ENCODE data around the gene IL4. TPM values are rescaled to one million over a fixed set of nuclear protein-coding genes. Genes with fewer than 3 reads are reported as not detected.

IL4 gene
- total RNA-seq, 1 experiment from 2014 or later, result not detected

DNA sequence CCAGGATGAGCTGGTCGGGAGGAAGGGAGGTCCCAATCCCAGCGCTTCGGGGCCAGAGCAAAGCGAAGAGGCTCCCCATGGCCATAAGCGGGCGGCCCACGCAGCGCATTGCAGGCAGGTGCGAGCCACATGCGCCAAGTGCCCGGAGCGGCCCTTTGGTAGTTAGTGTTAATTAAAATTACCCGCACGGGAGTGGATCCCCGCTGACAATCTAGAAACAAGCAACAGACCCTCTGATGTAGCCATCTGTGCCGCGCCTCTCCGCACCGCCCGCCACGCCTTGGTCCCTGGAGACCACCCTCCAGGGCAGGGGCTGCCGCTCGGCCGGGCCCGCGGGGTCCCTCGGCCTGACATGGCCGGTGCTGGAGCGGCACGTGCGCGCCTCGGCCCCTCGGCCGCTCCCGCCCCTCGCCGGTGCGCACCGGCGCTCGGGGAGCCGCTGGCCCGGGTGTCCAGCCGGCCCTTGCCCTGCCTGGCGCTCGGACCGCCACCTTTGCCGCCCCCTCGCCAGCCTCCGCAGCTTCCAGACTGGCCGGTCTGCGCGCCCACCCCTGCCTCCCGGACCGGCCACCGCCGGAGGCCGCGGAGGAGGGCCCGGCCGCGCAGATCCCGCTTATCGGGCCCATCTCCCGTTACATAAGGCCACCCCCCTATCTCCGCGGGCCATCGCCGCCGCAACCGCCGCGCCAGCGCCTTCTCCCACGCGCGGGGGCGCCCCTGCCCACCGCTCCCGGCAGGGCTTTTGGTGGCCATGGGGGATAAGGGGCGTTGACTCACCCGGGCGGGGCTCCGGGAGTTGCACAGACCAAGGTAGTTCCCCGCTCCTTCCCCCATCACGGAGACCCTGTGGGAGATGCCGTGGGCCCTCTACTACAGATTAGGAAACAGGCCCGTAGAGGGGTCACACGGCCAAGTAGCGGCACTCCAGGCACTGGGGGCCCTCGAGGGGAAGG is 17.7 kb upstream of the IL4 start (continued):
- TF ChIP-seq, protein P1, sequence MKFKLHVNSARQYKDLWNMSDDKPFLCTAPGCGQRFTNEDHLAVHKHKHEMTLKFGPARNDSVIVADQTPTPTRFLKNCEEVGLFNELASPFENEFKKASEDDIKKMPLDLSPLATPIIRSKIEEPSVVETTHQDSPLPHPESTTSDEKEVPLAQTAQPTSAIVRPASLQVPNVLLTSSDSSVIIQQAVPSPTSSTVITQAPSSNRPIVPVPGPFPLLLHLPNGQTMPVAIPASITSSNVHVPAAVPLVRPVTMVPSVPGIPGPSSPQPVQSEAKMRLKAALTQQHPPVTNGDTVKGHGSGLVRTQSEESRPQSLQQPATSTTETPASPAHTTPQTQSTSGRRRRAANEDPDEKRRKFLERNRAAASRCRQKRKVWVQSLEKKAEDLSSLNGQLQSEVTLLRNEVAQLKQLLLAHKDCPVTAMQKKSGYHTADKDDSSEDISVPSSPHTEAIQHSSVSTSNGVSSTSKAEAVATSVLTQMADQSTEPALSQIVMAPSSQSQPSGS (CRISPR knock-in tag; IDR thresholded peaks at IDR 0.05; ENCODE audit: borderline replicate concordance, low read depth), result peak; percentile 26; the same call in 1 of the 2 replicates
- TF ChIP-seq, protein P2, sequence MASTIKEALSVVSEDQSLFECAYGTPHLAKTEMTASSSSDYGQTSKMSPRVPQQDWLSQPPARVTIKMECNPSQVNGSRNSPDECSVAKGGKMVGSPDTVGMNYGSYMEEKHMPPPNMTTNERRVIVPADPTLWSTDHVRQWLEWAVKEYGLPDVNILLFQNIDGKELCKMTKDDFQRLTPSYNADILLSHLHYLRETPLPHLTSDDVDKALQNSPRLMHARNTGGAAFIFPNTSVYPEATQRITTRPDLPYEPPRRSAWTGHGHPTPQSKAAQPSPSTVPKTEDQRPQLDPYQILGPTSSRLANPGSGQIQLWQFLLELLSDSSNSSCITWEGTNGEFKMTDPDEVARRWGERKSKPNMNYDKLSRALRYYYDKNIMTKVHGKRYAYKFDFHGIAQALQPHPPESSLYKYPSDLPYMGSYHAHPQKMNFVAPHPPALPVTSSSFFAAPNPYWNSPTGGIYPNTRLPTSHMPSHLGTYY (CRISPR knock-in tag; IDR thresholded peaks at IDR 0.05), result no peak
- TF ChIP-seq, protein P3, sequence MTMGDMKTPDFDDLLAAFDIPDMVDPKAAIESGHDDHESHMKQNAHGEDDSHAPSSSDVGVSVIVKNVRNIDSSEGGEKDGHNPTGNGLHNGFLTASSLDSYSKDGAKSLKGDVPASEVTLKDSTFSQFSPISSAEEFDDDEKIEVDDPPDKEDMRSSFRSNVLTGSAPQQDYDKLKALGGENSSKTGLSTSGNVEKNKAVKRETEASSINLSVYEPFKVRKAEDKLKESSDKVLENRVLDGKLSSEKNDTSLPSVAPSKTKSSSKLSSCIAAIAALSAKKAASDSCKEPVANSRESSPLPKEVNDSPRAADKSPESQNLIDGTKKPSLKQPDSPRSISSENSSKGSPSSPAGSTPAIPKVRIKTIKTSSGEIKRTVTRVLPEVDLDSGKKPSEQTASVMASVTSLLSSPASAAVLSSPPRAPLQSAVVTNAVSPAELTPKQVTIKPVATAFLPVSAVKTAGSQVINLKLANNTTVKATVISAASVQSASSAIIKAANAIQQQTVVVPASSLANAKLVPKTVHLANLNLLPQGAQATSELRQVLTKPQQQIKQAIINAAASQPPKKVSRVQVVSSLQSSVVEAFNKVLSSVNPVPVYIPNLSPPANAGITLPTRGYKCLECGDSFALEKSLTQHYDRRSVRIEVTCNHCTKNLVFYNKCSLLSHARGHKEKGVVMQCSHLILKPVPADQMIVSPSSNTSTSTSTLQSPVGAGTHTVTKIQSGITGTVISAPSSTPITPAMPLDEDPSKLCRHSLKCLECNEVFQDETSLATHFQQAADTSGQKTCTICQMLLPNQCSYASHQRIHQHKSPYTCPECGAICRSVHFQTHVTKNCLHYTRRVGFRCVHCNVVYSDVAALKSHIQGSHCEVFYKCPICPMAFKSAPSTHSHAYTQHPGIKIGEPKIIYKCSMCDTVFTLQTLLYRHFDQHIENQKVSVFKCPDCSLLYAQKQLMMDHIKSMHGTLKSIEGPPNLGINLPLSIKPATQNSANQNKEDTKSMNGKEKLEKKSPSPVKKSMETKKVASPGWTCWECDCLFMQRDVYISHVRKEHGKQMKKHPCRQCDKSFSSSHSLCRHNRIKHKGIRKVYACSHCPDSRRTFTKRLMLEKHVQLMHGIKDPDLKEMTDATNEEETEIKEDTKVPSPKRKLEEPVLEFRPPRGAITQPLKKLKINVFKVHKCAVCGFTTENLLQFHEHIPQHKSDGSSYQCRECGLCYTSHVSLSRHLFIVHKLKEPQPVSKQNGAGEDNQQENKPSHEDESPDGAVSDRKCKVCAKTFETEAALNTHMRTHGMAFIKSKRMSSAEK (CRISPR knock-in tag; IDR thresholded peaks at IDR 0.05; ENCODE audit: borderline replicate concordance), result no peak
- TF ChIP-seq GTF2I (CRISPR knock-in tag; conservative IDR thresholded peaks at IDR 0.05) (no peak), ZNF138 (CRISPR knock-in tag; conservative IDR thresholded peaks at IDR 0.05) (no peak), NR1H2 (CRISPR knock-in tag; IDR thresholded peaks at IDR 0.05) (no peak), TEAD1 (CRISPR knock-in tag; IDR thresholded peaks at IDR 0.05) (no peak; the same call in 1 of the 2 replicates)
- TF ChIP-seq, protein P4, sequence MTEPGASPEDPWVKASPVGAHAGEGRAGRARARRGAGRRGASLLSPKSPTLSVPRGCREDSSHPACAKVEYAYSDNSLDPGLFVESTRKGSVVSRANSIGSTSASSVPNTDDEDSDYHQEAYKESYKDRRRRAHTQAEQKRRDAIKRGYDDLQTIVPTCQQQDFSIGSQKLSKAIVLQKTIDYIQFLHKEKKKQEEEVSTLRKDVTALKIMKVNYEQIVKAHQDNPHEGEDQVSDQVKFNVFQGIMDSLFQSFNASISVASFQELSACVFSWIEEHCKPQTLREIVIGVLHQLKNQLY (CRISPR knock-in tag; IDR thresholded peaks at IDR 0.05), result no peak

DNA sequence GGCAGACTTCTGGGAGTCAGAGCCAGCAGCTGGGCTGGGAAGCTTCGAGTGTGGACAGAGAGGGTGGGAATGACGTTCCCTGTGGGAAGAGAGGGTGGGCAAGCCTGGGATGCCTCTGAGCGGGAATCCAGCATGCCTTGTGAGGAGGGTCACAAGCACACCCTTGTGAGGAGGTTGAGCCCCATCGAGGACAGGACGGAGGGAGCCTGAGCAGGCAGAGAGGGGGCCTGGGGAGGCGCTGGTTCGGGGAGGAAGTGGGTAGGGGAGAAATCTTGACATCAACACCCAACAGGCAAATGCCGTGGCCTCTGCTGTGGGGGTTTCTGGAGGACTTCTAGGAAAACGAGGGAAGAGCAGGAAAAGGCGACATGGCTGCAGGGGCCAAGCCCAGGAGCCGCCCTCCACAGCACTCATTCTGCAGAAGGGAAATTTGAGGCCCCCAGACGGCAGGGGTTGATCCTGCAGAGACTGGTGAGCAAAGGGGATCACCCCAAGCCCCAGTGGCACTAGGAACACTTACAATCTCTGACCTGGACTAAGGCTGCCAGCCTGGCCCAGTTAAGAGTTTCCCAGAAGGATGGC is 16.9 kb upstream of the IL4 start:
- Mint-ChIP-seq H3K9me3 (no peaks in the 10 kb centered on the region), H3K4me3 (peak overlapping the region; percentile 33; the same call in 1 of the 2 replicates), H3K36me3 (no peaks in the 10 kb centered on the region), H3K4me1 (peaks cover 11% of the 10 kb centered on the region), H3K27me3 (ENCODE audit: low read depth) (peaks cover 46% of the 10 kb centered on the region), H3K27ac (no peak overlapping the region)
- ChIA-PET CTCF (interaction anchor here (1.2 kb wide), 1 partner anchor 163 kb away, joined by 3 read pairs; no protein-coding TSS in a partner anchor), POLR2A (no interaction called here)
- ATAC-seq (peak; percentile 22), DNase-seq (ENCODE audit: low spot score) (no peak)
- TF ChIP-seq, protein P5, sequence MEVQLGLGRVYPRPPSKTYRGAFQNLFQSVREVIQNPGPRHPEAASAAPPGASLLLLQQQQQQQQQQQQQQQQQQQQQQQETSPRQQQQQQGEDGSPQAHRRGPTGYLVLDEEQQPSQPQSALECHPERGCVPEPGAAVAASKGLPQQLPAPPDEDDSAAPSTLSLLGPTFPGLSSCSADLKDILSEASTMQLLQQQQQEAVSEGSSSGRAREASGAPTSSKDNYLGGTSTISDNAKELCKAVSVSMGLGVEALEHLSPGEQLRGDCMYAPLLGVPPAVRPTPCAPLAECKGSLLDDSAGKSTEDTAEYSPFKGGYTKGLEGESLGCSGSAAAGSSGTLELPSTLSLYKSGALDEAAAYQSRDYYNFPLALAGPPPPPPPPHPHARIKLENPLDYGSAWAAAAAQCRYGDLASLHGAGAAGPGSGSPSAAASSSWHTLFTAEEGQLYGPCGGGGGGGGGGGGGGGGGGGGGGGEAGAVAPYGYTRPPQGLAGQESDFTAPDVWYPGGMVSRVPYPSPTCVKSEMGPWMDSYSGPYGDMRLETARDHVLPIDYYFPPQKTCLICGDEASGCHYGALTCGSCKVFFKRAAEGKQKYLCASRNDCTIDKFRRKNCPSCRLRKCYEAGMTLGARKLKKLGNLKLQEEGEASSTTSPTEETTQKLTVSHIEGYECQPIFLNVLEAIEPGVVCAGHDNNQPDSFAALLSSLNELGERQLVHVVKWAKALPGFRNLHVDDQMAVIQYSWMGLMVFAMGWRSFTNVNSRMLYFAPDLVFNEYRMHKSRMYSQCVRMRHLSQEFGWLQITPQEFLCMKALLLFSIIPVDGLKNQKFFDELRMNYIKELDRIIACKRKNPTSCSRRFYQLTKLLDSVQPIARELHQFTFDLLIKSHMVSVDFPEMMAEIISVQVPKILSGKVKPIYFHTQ (CRISPR knock-in tag; IDR thresholded peaks at IDR 0.05), result no peak
- TF ChIP-seq ESRRA (CRISPR knock-in tag; IDR thresholded peaks at IDR 0.05; ENCODE audit: borderline replicate concordance) (no peak), FOXJ3 (CRISPR knock-in tag; IDR thresholded peaks at IDR 0.05; ENCODE audit: borderline replicate concordance) (no peak), ZNF416 (CRISPR knock-in tag; IDR thresholded peaks at IDR 0.05) (no peak), TP53 (CRISPR knock-in tag; IDR thresholded peaks at IDR 0.05) (no peak), GABPB1 (CRISPR knock-in tag; IDR thresholded peaks at IDR 0.05) (no peak), ZNF396 (CRISPR knock-in tag; IDR thresholded peaks at IDR 0.05; ENCODE audit: borderline replicate concordance) (no peak)
- TF ChIP-seq, protein P3 (CRISPR knock-in tag; IDR thresholded peaks at IDR 0.05; ENCODE audit: borderline replicate concordance), result no peak
- TF ChIP-seq, protein P6, sequence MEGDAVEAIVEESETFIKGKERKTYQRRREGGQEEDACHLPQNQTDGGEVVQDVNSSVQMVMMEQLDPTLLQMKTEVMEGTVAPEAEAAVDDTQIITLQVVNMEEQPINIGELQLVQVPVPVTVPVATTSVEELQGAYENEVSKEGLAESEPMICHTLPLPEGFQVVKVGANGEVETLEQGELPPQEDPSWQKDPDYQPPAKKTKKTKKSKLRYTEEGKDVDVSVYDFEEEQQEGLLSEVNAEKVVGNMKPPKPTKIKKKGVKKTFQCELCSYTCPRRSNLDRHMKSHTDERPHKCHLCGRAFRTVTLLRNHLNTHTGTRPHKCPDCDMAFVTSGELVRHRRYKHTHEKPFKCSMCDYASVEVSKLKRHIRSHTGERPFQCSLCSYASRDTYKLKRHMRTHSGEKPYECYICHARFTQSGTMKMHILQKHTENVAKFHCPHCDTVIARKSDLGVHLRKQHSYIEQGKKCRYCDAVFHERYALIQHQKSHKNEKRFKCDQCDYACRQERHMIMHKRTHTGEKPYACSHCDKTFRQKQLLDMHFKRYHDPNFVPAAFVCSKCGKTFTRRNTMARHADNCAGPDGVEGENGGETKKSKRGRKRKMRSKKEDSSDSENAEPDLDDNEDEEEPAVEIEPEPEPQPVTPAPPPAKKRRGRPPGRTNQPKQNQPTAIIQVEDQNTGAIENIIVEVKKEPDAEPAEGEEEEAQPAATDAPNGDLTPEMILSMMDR (IDR thresholded peaks at IDR 0.05), result no peak

Data from WTC11 (cell line).